ENCODE results near the gene ARHGAP44.
"Not testable (repeated sequence)": the region's sequence is repeated elsewhere in the genome, so short reads cannot be mapped to it uniquely, and the experiment has no call there.

ARHGAP44 gene

GRCh38 chr17:12964840-12965239 lies 175.5 kb downstream of the ARHGAP44 start:
- no peak for DNase-seq

GRCh38 chr17:12965988-12966387 lies 176.7 kb downstream of the ARHGAP44 start:
- no peak for DNase-seq

- no peak for DNase-seq
These were observed 177.1 kb downstream of the ARHGAP44 start for GRCh38 chr17:12966413-12966812.

- no peak for DNase-seq
These were observed 178.7 kb downstream of the ARHGAP44 start for GRCh38 chr17:12967962-12968361.

- DNase-seq, result no peak
These were observed 184.3 kb downstream of the ARHGAP44 start for GRCh38 chr17:12973496-12974004.

- no peak for DNase-seq
These were observed 184.8 kb downstream of the ARHGAP44 start for GRCh38 chr17:12974005-12974531.

GRCh38 chr17:12977008-12977751 lies 187.9 kb downstream of the ARHGAP44 start:
- DNase-seq, result no peak

GRCh38 chr17:12978787-12979186 lies 189.5 kb downstream of the ARHGAP44 start:
- DNase-seq, result not testable (repeated sequence)

- DNase-seq, result no peak
These were observed 189.9 kb downstream of the ARHGAP44 start for GRCh38 chr17:12979246-12979645.

- DNase-seq, result no peak
These were observed 190.7 kb downstream of the ARHGAP44 start for GRCh38 chr17:12979826-12980500.

- no peak for DNase-seq
These were observed 192.9 kb downstream of the ARHGAP44 start for GRCh38 chr17:12982224-12982623.

- DNase-seq, result no peak
These were observed 194.9 kb downstream of the ARHGAP44 start for GRCh38 chr17:12983991-12984884.

- no peak for DNase-seq
These were observed 196.4 kb downstream of the ARHGAP44 start for GRCh38 chr17:12985431-12986293.

GRCh38 chr17:12987120-12987519 lies 197.8 kb downstream of the ARHGAP44 start:
- no peak for DNase-seq

- DNase-seq, result no peak
These were observed 200.9 kb downstream of the ARHGAP44 start for GRCh38 chr17:12990041-12990808.

- no peak for DNase-seq
These were observed 201.6 kb downstream of the ARHGAP44 start for GRCh38 chr17:12990926-12991325.

- DNase-seq, result no peak
These were observed 203.4 kb downstream of the ARHGAP44 start for GRCh38 chr17:12992676-12993075.

- no peak for DNase-seq
These were observed 204.3 kb downstream of the ARHGAP44 start for GRCh38 chr17:12993631-12994030.

GRCh38 chr17:12994341-12995074 lies 205.2 kb downstream of the ARHGAP44 start:
- no peak for DNase-seq

Measured in effector CD8-positive, alpha-beta T cell (primary cell).